ENCODE results near the gene ARGLU1.

- no peak for TF ChIP-seq POLR2A (IDR thresholded peaks at IDR 0.05)
- TF ChIP-seq, protein P1, sequence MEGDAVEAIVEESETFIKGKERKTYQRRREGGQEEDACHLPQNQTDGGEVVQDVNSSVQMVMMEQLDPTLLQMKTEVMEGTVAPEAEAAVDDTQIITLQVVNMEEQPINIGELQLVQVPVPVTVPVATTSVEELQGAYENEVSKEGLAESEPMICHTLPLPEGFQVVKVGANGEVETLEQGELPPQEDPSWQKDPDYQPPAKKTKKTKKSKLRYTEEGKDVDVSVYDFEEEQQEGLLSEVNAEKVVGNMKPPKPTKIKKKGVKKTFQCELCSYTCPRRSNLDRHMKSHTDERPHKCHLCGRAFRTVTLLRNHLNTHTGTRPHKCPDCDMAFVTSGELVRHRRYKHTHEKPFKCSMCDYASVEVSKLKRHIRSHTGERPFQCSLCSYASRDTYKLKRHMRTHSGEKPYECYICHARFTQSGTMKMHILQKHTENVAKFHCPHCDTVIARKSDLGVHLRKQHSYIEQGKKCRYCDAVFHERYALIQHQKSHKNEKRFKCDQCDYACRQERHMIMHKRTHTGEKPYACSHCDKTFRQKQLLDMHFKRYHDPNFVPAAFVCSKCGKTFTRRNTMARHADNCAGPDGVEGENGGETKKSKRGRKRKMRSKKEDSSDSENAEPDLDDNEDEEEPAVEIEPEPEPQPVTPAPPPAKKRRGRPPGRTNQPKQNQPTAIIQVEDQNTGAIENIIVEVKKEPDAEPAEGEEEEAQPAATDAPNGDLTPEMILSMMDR (IDR thresholded peaks at IDR 0.05) = no peak
Observed at GRCh38 chr13:106518512-106518911, 49.4 kb downstream of the ARGLU1 start.
